22Rv1 (cell line): ENCODE measurements around the gene S100A13.

Experiments used
- ZFX ChIP-seq: fragments of 450-650 bp; IDR thresholded peaks from 2 replicates; pipeline ENCODE4 v1.6.1; 2017; ENCODE audit warnings: antibody characterized with exemption, borderline replicate concordance
- TF ChIP-seq, protein P1 (sequence below): fragments of 450-650 bp; IDR thresholded peaks from 2 replicates; pipeline ENCODE4 v1.5.1; 2017; ENCODE audit warnings: mild to moderate bottlenecking

DNA sequence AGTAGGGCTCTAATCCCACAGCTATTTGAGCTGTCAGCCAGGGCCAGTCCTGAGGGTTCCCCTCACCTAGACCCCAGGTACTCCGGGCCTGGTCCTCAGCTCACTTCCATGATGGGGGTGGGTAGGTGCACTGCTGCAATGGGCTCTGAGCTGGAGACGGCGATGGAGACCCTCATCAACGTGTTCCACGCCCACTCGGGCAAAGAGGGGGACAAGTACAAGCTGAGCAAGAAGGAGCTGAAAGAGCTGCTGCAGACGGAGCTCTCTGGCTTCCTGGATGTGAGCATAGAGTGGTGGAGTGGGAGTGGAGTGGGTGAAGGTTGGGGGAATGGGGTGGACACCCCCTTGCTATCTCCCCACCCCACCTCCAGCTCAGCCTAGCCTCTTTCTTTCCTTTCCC lies 3.1 kb upstream of the S100A13 start:
- TF ChIP-seq, protein P1, sequence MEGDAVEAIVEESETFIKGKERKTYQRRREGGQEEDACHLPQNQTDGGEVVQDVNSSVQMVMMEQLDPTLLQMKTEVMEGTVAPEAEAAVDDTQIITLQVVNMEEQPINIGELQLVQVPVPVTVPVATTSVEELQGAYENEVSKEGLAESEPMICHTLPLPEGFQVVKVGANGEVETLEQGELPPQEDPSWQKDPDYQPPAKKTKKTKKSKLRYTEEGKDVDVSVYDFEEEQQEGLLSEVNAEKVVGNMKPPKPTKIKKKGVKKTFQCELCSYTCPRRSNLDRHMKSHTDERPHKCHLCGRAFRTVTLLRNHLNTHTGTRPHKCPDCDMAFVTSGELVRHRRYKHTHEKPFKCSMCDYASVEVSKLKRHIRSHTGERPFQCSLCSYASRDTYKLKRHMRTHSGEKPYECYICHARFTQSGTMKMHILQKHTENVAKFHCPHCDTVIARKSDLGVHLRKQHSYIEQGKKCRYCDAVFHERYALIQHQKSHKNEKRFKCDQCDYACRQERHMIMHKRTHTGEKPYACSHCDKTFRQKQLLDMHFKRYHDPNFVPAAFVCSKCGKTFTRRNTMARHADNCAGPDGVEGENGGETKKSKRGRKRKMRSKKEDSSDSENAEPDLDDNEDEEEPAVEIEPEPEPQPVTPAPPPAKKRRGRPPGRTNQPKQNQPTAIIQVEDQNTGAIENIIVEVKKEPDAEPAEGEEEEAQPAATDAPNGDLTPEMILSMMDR: no peak
- TF ChIP-seq ZFX: no peak
